LNCAP (cell line): ENCODE measurements around the gene JADE2.

Experiments
- CTCF ChIP-seq: fragments of 450-650 bp; IDR thresholded peaks from 2 replicates; pipeline ENCODE4 v1.5.1; 2017; ENCODE audit warnings: mild to moderate bottlenecking

Gene JADE2

DNA sequence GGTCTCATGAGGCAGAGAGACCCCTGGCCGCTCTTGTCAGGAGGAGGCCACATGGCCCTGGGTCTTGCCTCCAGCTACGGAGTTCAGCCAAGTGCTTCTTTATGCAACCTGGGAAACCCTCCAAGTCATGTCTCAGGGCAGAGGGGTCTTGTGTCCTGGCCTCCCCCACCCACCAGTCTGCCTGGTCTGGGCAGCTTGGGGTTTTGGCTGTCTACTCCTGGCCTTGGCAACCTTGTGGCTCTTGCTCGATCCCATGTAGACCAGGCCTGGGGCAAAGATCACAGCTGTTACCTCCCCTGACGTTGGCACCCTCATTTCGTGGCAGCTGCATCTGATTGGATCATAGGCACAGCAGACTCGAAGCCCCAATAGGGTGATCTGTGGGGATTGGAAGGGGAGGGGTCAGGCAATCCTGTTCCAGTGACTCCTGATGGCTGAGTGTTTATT, 28.4 kb downstream of the JADE2 start:
- TF ChIP-seq CTCF = no peak

DNA sequence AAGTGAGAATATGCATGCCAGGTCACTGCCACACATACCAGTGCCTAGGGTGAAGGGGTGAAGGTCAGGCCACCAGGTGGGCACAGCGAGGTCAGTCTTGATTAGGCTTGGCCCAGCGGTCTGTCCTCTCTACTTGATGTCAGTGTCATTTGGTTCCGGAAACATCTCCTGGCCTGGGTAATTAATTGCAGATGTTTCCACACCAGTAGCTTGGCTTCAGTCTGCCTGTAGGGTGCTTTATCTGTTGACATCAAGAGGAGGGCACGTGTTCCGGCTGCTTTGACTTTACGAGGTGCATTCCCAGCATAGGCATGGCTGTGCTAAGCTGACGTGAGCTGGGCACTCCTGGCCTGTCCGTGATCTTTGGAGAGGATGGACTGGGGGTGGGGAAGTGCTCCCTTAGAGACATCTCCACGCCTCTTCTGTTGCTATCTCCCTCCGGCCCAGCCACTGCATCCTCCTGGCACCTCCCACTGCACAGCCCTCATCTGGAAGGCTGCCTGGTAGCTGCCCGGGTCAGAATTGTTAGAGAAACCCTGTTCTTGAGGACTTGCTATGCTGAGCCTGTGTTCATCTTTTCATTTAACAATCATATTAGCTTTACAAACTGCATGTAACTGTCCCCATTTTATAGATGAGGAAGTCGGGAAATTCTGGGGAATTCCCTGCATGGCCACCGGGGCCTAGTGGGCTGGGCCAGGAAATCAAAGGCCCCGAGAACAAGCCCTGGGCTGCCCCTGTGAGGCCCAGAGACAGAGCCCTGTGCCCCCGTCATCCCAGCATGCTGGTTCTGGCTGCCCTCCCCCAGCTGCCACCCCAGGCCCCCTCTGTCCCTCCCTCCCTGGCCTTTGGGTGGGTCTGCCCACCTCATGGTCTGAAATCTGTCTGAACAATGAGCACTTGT, 29.1 kb downstream of the JADE2 start:
- TF ChIP-seq CTCF = no peak

DNA sequence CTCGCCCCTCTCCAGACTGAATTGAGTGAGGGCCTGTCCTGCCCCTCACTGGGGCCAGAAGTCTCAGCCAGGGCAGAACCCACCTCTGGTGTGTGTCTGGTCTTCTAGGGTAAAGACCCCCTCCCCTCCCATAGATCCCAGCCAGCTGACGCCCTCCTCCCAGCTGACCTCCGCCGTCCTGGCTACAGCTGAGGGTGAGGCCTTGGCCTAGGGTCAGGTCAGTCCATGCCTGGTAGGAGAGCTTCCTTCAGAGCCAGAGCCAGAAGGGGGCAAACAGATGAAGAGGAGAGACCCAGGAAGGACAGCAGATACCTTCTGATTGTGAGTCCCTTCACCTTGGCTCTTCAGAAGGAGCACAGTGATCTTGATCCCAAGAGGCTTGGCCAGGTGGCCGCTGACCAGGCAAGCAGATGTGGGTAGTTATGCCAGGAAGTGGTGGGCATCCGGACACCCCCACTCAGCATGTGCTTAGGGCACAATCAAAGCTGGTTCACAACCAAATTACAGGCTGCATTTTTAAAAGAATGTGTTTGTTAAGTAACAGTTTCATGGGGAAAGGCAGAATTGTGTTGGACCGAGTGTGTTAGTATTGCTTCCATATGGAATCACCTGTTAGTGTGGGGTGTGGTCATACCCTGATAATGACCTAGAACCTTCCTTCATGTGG, 29.9 kb downstream of the JADE2 start:
- TF ChIP-seq CTCF = no peak

DNA sequence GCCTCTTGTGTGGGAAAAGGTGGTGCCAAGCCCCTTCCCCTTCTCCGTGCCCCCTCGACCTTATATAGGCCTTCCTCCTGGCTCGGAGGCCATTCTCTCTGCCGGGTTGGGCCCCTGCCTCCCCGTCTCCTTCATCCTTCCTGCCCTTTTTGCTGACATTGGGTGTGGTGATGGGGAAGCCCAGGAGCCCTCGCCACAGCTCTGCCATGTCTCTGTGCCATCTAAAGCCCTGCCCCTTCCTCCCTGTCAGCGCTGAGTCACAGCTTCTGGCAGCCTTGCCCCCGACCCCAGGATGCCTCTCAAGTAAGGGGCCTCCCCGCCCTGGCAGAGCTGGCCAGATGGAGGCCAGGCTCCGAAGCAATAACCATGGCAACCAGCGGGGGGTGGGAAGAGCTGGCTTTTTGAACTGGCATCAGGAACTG, 30.4 kb downstream of the JADE2 start:
- no peak for TF ChIP-seq CTCF

GRCh38 chr5:134556994-134557393, 31.5 kb downstream of the JADE2 start:
- no peak for TF ChIP-seq CTCF

DNA sequence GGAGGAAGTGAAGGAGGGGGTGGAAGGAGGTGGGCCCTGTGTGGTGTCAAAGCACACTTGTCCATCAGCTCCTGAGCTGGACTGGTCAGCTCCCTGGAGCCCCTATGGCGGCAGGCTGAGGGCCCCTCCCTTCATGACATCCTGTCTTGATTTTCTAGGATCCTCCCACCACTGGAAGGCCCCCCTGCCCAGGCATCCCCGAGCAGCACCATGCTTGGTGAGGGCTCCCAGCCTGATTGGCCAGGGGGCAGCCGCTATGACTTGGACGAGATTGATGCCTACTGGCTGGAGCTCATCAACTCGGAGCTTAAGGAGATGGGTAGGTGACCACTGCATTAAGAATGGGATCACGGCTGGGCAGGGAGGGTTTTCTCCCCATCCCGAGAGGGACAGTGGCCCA, 34.2 kb downstream of the JADE2 start:
- TF ChIP-seq CTCF = no peak

GRCh38 chr5:134560698-134561097, 35.2 kb downstream of the JADE2 start:
- no peak for TF ChIP-seq CTCF
